Left lung (tissue), 10 donors: Measurements from ENCODE around the gene FOSL1. TPM values are rescaled to one million over a fixed set of nuclear protein-coding genes. Genes with fewer than 3 reads are reported as not detected.
A peak's percentile ranks its signal among the peaks of the same experiment; 100 is the strongest.

Experiments
- ATAC-seq: fragments of 200-7000 bp; cut with Tn5 transposase; one replicate; pipeline ENCODE4 v1.9.1; 2020; ENCODE audit warnings: moderate library complexity
- DNase-seq, 4 donors: peaks; one replicate each; pipeline ENCODE4 v3.0.0-alpha.2; 2013 to 2020
- H3K27ac ChIP-seq, 2 donors: fragments of 200-600 bp; sonication (generic) in 1 of 2; one replicate each; pipeline versions ENCODE4 v1.5.0 to v1.8.0; 2020 to 2021
- H3K27me3 ChIP-seq, 2 donors: fragments of 200-600 bp; sonication (generic) in 1 of 2; one replicate each; pipeline versions ENCODE4 v1.5.0 to v1.8.0; 2020 to 2021
- H3K36me3 ChIP-seq, 2 donors: fragments of 200-600 bp; sonication (generic) in 1 of 2; one replicate each; pipeline versions ENCODE4 v1.5.0 to v1.8.0; 2020 to 2021
- H3K4me1 ChIP-seq, 2 donors: fragments of 200-600 bp; one replicate each; pipeline ENCODE4 v1.8.0; 2021
- H3K4me3 ChIP-seq, 2 donors: fragments of 200-600 bp; sonication (generic) in 1 of 2; one replicate each; pipeline versions ENCODE4 v1.5.0 to v1.8.0; 2020 to 2021; ENCODE audit warnings: mild to moderate bottlenecking in 1 of 2
- H3K9me3 ChIP-seq, 2 donors: fragments of 200-600 bp; sonication (generic) in 1 of 2; one replicate each; pipeline versions ENCODE4 v1.5.0 to v1.8.0; 2020 to 2021
- intact Hi-C, 2 donors: fragments of 100-400 bp; cut with DNase I; formaldehyde crosslinking; loops; one replicate each; pipeline versions ENCODE4 v1.11.2 to v1.14.2; 2022
- polyA plus RNA-seq, 6 donors: library from polyadenylated mRNA; unstranded; fragments of 120-200 nt; gene quantifications; one replicate each; pipeline ENCODE4 v1.2.1, GENCODE V29; 2013; ENCODE audit not compliant: insufficient read length in 6 of 6
- total RNA-seq, 2 donors: library from RNA; stranded (reverse); fragmentation: NEBNext Ultra II Directional; extraction: Animal tissue kit (Norgen Biotek cat#: 25700); gene quantifications; one replicate each; pipeline ENCODE4 v1.2.1, GENCODE V29; 2021
- TF ChIP-seq, protein P1 (sequence below), 2 donors: fragments of 200-600 bp; sonication (generic) in 1 of 2; IDR thresholded peaks; one replicate each; pipeline versions ENCODE4 v1.5.0 to v1.8.0; 2021; ENCODE audit warnings: antibody characterized with exemption in 2 of 2
- donor health status: DM: no; HTN: yes; CAD: no.
- donor health status: DM: no; HTN: no; CAD: no.

Gene FOSL1
- total and polyA plus RNA-seq, 8 donors, result 0.17 to 16.3 (median 0.22) TPM; not detected in 2

DNA sequence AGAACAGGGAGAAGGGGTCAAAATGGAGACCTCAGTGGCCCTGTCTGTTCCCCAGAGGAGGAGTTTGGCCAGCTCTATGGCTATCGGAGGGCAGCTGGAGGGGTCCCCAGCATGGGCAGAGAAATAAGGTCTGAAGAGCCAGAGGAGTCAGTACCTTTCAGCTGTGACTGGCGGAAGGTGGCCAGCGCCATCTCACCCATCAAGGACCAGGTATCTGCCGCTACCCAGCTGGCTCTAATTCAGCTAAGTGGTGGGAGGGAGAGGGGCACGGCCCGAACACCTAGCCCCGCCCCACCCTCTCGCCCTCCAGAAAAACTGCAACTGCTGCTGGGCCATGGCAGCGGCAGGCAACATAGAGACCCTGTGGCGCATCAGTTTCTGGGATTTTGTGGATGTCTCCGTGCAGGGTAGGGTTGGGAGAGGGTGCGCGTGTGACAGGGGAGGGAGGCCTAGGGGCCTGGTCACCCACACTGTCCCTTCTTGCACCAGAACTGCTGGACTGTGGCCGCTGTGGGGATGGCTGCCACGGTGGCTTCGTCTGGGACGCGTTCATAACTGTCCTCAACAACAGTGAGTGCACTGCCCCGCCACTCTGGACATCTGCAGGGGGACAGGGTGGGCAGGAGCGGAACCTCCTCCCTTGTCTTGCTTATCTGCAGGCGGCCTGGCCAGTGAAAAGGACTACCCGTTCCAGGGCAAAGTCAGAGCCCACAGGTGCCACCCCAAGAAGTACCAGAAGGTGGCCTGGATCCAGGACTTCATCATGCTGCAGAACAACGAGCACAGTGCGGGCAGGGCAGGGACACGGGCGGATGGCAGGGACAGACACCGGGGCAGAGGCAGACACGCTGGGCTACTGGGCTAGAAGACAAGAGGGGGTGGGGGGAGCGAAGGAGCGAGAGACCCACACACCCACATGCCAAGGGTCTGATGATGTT lies 17.8 kb downstream of the FOSL1 start:
- H3K4me3 ChIP-seq, result no peak overlapping the region
- TF ChIP-seq, protein P1, sequence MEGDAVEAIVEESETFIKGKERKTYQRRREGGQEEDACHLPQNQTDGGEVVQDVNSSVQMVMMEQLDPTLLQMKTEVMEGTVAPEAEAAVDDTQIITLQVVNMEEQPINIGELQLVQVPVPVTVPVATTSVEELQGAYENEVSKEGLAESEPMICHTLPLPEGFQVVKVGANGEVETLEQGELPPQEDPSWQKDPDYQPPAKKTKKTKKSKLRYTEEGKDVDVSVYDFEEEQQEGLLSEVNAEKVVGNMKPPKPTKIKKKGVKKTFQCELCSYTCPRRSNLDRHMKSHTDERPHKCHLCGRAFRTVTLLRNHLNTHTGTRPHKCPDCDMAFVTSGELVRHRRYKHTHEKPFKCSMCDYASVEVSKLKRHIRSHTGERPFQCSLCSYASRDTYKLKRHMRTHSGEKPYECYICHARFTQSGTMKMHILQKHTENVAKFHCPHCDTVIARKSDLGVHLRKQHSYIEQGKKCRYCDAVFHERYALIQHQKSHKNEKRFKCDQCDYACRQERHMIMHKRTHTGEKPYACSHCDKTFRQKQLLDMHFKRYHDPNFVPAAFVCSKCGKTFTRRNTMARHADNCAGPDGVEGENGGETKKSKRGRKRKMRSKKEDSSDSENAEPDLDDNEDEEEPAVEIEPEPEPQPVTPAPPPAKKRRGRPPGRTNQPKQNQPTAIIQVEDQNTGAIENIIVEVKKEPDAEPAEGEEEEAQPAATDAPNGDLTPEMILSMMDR (IDR thresholded peaks at IDR 0.05), result no peak
- H3K27me3 ChIP-seq, result no peaks in the 10 kb centered on the region
- H3K36me3 ChIP-seq, result peaks cover 0 to 49% of the 10 kb centered on the region in 2 donors
- no peak for ATAC-seq
- no peak overlapping the region for H3K27ac ChIP-seq
- peaks cover under 1 to 33% of the 10 kb centered on the region in 2 donors for H3K4me1 ChIP-seq
- DNase-seq, result peak in 1 of 4 donors; percentile 68
- intact Hi-C loops, result loop anchor here in 1 of 2 donors (10.0 kb wide), 1 partner anchor 102 kb away; no protein-coding TSS in a partner anchor
- no peaks in the 10 kb centered on the region for H3K9me3 ChIP-seq

DNA sequence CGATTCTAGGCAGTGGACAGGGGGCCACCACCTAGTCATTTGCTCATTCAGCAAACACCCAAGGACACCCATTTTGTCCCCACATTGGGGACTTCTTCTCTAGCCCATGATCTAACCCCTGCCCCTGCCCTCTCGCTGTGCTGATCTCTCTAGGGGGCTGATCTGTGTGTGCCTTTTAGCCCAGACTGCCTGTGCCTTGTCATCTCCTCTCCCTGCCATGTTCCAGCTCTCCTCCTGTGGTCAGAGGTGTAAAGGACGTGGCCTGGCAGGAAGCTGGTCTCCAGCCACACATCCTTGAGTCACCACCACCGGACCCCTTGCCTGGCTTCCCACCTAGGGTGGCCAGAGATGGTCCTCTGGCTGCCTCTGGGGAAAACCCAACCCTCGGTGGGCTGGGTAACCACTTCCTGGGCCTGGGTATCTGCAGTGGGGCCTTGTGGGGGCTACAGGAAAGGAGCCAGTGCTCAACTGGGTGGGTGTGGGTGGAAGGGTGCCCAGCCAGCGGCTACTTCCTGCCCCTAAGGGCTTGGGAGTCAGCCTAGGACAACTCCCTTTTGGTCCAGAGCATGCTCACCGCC lies 19.3 kb downstream of the FOSL1 start:
- intact Hi-C loops, result loop anchor here in 1 of 2 donors (10.0 kb wide), 1 partner anchor 104 kb away; no protein-coding TSS in a partner anchor

DNA sequence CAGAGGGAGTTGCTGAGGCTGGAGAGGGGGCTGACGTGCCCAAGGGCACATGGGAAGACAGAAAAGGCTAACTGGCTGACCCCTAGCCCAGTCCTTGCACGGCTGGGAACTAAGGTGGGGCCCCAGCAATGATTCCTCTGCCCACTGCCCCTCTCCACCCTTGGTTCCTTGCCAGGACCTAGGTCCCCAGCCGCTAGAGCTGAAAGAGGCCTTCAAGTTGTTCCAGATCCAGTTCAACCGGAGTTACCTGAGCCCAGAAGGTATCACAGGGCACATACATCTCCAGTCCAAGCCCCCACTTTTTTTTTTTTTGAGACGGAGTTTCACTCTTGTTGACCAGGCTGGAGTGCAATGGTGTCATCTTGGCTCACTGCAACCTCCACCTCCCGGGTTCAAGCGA lies 20.2 kb downstream of the FOSL1 start:
- Histone ChIP-seq H3K9me3 (no peaks in the 10 kb centered on the region), H3K4me1 (peaks cover 0 to 18% of the 10 kb centered on the region in 2 donors), H3K27me3 (no peaks in the 10 kb centered on the region), H3K4me3 (peak overlapping the region in 1 of 2 donors; percentile 14), H3K27ac (no peak overlapping the region), H3K36me3 (peaks cover 0 to 29% of the 10 kb centered on the region in 2 donors)
- TF ChIP-seq, protein P1 (IDR thresholded peaks at IDR 0.05), result no peak
- peak in 1 of 4 donors; percentile 74 for DNase-seq
- intact Hi-C loops, result loop anchor here in 1 of 2 donors (10.0 kb wide), 1 partner anchor 105 kb away; no protein-coding TSS in a partner anchor
- no peak for ATAC-seq

More for the DNA sequence above, 19.3 kb downstream of the FOSL1 start:
- ATAC-seq (no peak), DNase-seq (peak in 1 of 4 donors; percentile 37)
- Histone ChIP-seq H3K36me3 (peaks cover 0 to 38% of the 10 kb centered on the region in 2 donors), H3K27me3 (no peaks in the 10 kb centered on the region), H3K4me3 (peak overlapping the region in 1 of 2 donors; percentile 14), H3K9me3 (no peaks in the 10 kb centered on the region), H3K4me1 (peaks cover 0 to 20% of the 10 kb centered on the region in 2 donors), H3K27ac (no peak overlapping the region)
- TF ChIP-seq, protein P1 (IDR thresholded peaks at IDR 0.05), result no peak

DNA sequence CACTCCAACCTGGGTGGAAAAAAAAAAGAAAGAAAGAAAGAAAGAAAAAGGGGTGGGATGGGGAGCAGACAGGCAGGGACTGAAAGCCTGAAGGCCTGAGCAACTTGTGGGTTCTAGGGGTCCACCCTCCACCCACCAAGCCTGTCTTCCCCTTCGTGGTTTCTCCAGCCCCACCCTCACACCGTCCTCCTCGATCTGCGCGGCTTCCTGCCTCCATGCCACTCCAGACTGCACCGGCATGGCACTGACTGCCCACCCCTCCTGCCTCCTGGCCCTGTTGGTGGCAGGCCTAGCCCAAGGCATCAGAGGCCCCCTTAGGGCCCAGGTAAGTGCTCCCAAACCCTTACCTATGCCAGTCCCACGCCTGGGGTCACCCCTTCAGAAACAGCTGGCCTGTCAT lies 20.6 kb downstream of the FOSL1 start, which contains the start of gene CTSW:
CTSW (plus strand) TSS at position 221 of the 400 bp plus-strand sequence; CDS start at position 239, 18 bp downstream.
- H3K4me1 ChIP-seq, result peaks cover 0 to 14% of the 10 kb centered on the region in 2 donors
- TF ChIP-seq, protein P1 (IDR thresholded peaks at IDR 0.05), result no peak
- H3K27ac ChIP-seq, result no peak within 1 kb of the TSS
- DNase-seq (peak in 1 of 4 donors; percentile 78), ATAC-seq (peak; percentile 19)
- no peaks in the 10 kb centered on the region for H3K9me3 ChIP-seq
- peaks cover 0 to 26% of the 10 kb centered on the region in 2 donors for H3K36me3 ChIP-seq
- intact Hi-C loops, result loop anchor here in 1 of 2 donors (10.0 kb wide), 1 partner anchor 105 kb away; no protein-coding TSS in a partner anchor
- peak within 1 kb of the TSS in 1 of 2 donors; percentile 14 for H3K4me3 ChIP-seq
- H3K27me3 ChIP-seq, result no peaks in the 10 kb centered on the region
